ENCODE results near the gene RSPH1. TPM values are rescaled to one million over a fixed set of nuclear protein-coding genes. Genes with fewer than 3 reads are reported as not detected.

RSPH1 gene
- total RNA-seq, 1 donor from 2014 or later: 0.72 TPM

DNA sequence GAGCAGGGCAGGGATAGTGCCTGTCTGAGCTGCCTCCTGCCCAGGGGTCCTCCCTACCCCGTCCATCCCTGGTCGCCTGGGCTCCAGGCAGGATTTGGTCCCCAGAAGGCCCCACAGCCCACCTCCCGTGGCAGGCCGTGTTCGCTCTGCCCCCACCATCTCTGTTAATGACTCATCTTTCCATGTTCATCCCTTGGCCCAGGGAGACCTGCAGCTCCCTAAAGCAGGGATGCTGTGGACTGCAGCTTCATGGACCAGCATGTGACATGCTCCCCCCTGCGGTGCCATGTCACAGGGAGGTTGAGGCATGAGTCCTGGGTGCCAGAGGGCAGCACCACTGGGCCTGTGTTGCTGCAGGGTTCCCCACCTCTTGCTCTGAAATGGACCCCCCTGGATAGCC lies 65.5 kb downstream of the RSPH1 start:
- no peak for DNase-seq (ENCODE audit: low spot score)

DNA sequence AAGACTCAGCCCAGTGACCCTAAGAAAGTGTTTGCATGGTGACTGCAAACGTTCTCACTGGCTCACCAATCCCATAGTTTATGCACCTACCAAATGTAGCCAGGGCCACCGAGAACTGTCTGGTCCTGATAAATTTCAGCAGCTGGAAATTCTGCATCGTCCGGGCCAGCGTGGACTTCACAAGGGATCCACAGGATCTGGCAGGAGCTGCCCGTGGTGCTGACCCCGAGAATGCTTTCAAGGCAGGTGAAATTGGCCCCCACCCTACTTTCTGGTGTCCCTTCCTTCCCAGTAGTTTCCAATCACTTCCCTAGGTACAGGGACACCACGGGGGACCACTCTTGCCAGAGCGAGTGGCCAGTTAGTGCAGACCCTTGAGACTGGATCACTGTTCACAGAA lies 66.2 kb downstream of the RSPH1 start:
- DNase-seq (ENCODE audit: low spot score): no peak

DNA sequence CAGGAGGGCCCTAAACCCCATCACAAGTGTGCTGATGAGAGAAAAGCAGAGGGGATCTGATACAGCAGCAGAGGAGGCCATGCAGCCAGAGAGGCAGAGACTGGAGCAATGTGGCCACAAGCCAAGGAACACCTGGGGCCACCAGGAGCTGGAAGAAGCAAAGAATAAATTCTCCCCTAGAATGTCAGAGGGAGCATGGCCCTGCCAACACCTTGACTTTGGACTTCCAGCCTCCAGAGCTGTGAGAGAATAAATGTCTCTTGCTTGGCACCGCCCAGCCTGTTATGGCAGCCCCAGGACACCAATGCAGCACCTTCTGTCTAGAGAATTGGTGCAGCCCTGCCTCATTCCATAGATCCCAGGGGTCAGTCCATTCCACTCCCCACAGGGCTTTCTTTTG lies 67.0 kb downstream of the RSPH1 start:
- DNase-seq (ENCODE audit: low spot score): no peak

DNA sequence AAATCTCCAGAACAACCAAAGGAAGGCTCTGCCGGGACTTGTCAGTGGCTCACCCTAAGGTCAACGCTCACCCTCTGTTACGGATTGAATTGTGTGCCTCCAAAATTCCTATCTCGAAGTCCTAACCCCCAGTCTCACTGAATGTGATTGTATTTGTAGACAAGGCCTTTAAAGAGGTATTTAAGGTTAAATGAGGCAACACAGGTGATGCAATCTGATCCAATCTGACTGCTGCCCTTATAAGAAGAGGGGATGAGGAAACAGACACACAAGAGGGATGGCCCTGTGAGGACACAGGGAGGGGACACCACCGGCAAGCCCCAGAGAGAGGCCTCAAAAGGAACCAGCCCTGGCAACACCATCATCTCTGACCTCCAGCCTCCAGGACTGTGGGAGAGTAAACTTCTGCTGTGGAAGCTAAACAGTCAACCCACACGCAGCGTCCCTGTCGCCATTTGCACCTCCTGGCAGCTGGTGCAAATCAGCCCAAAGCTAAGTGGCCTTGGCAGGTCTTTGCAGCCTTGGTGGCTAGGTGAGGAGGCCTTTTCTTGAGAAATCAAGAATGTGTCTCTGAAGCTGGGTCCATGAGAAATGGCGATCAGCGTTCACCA lies 68.1 kb downstream of the RSPH1 start:
- no peak for DNase-seq (ENCODE audit: low spot score)

DNA sequence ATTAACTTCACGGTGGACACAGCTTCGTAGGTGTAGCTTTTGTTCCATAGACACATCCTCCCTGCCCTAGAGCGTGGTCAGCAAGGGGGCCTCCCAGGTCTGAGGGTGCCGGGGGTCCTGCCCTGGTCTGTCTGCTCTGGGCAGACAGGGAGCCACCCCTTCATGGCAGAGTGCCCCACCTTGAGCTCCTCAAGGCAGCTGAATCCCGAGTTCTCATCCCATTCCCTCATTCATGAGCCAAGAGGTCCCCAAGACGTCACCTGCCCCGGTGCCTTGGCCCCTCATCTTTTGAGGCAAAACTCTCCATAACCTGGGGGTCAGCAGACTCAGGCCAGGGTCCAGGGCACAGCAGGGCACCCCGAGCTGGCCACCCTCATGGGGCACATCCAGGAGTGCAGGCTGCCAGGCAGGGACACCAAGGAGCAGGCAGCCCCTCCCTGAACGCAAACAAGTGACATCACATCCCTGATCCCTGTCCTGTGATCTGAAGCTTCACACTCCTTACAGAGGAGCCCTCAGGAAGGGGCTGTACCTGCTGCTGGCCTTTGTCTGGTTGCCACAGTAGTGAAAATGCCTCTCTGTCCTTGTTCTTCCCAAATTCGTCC lies 69.0 kb downstream of the RSPH1 start:
- DNase-seq (ENCODE audit: low spot score): no peak

DNA sequence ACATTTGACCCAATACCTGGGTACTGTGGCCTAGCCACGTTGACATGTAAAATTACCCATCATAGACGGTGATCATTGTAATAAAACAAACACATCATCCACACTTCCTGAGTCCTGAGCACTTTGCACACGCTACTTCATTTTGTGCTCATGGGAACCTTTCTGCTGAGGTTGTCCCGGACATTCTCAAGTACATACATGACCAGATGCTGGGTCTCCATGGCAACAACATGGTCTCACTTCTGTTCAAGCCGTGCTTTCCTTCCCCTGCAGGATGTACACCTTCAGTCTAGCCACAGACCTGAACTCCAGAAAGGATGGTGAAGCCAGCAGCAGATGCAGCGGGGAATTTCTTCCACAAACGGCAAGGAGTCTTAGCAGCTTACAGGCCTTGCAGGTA lies 69.6 kb downstream of the RSPH1 start:
- no peak for DNase-seq (ENCODE audit: low spot score)

DNA sequence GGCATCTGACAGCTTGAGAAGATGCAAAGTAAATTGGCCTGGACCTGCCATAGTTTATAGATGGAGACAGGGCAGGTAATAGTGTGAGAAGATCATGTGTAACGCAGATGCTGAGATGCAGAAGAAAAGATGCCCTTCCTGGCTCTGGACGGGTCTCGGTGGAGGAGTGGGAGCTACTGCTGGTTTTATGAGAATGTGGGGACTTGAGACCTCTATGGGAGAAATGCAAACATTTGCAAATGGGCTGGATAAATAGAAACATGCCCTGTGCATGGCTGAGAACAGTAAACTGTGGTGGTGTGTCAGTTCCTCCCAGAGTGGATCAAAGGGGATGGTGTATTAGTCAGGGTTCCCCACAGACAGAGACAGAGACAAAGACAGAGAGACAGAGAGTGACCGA lies 70.4 kb downstream of the RSPH1 start:
- DNase-seq (ENCODE audit: low spot score): no peak

DNA sequence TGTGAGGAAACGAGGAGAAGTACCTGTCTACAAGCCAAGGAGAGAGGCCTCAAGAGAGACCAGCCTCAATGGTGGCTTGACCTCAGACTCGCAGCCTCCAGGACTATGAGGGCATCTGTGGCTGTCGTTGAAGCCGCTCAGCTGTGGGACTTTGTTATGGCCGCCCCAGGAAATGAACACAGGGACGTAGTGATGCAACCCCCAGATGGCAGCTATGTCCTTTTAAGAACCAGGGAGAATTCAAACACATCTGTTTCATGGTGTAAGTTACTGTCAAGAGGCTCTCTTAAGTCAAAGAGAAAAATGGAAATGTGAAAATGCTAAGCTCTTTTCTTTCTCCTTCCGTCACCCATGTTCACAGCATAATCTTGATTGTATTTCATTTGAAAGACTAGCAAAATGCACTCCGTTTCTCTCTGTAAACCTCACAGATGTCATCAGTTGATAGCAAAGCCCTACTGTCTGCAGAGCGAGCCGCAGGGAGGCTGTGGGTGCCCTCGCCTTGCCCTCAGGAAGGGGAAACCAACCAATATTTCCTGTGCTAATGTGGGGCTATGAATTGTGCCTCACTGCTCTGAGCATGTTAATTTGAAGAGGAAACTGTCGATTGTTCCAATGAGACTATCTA lies 71.0 kb downstream of the RSPH1 start:
- DNase-seq (ENCODE audit: low spot score): no peak

DNA sequence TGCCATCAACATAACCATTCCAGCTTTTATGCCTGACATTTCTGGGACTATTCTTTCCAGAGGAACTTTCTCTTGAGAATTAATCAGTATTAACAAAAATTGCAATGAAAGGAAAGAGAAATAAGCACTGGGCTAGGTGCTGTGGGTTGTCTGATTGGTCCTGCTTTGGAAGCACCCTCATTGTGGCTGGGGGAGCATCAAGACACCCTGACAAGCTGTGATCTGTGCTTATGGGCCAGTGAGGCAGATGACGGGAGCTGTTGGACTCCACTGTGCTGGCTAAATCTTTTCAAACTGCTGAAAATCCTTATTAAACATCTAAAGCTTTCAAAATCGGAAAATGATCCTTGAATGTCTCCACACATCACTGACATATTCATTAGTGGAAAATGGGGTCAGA lies 72.3 kb downstream of the RSPH1 start:
- DNase-seq (ENCODE audit: low spot score): no peak

DNA sequence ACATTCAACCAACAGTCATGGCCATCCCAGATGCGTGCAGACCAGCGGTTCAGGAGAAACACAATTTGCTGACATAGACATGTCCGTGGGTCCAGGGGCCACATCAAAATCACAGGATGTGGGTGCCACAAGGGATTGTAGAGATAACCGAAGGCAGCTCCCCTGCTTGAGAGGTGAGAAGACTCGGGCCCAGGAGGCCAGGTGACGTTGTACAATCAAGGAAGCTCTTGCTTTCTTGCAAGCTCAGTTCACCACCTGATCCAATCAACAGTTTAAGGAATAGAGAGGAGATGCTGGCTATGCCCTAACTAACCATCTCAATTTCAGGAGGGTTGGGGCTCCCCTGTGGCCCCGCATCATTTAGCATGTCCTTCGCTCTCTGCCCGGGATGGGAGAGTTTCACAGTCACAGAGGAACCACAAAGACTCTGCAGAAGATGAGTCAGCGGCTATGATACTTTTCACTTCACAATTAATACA lies 72.8 kb downstream of the RSPH1 start:
- DNase-seq (ENCODE audit: low spot score): no peak

Other genes starting within 250 kb of the RSPH1 start
- gene TFF3, start 180.8 kb downstream of the RSPH1 start, total RNA-seq (ENCODE audit: insufficient read depth, low replicate concordance): 0.48 TPM
- gene TFF2, start 145.2 kb downstream of the RSPH1 start, total RNA-seq (ENCODE audit: insufficient read depth, low replicate concordance): not detected
- not detected for gene TFF1, start 129.7 kb downstream of the RSPH1 start, total RNA-seq (ENCODE audit: insufficient read depth, low replicate concordance)
- 1.7 TPM for gene TMPRSS3, start 100.2 kb downstream of the RSPH1 start, total RNA-seq (ENCODE audit: insufficient read depth, low replicate concordance)
- 1.9 TPM for gene UBASH3A, start 92.3 kb downstream of the RSPH1 start, total RNA-seq (ENCODE audit: insufficient read depth, low replicate concordance)
- gene SLC37A1, start 17.6 kb upstream of the RSPH1 start, total RNA-seq (ENCODE audit: insufficient read depth, low replicate concordance): 4.8 TPM
- gene PDE9A, start 157.4 kb upstream of the RSPH1 start, total RNA-seq (ENCODE audit: insufficient read depth, low replicate concordance): 2.9 TPM

Measured in umbilical cord (tissue), 2 donors.